Middle frontal gyrus (tissue), 1 donor: Measurements from ENCODE around the gene NEUROD4.
A peak's percentile ranks its signal among the peaks of the same experiment; 100 is the strongest.
"Not testable (repeated sequence)": the region's sequence is repeated elsewhere in the genome, so short reads cannot be mapped to it uniquely, and the experiment has no call there.

Experiments used
- DNase-seq: peaks from one replicate; pipeline ENCODE4 v3.0.0-alpha.2; 2015; ENCODE audit warnings: low spot score; ENCODE audit errors: extremely low spot score

Gene NEUROD4, protein sequence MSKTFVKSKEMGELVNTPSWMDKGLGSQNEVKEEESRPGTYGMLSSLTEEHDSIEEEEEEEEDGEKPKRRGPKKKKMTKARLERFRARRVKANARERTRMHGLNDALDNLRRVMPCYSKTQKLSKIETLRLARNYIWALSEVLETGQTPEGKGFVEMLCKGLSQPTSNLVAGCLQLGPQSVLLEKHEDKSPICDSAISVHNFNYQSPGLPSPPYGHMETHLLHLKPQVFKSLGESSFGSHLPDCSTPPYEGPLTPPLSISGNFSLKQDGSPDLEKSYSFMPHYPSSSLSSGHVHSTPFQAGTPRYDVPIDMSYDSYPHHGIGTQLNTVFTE

DNA sequence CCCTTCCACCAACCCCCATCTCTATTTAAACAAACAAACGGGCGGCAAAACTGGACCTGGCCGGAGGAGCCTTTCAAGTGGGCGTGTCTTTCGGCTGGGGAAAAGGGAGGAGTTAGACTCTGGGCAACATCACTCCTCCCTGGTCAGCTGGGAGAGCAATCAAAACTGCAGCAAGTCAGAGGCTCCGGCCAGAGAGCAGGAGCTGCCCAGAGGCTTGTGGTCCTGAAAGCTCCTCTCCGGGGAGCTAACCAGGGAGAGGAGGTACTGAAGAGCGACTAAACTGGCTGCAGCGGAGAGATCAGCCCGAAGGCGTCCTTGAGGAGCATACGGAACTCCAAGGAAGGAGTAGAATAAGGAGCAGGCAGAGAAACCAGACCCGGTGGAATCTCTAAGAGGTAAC, at the start of gene NEUROD4:
Gene NEUROD4, plus strand, starts transcription at position 191 of the 400 bp plus-strand sequence. CDS start 6,466 bp downstream, outside the sequence.
- DNase-seq, result no peak

DNA sequence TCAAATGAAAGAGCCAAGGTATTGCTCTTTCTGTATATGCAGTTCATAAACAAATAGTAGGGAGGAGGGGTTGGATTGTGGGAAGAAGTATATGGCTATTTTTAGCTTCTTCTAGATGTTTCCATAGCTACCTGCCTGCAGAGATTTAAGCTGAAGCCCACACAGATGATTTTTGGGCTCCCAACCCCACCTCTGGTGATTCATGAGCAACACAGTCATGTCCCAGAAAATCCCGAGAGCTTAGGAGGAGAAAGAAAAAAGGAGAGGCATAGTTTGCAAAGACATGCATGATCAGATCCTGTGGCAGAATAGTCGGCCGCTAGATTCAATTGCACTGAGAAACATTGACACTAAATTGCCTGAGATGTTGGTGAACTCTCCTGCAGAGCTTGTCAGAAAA, 49.0 kb upstream of the NEUROD4 start:
- DNase-seq, result no peak

DNA sequence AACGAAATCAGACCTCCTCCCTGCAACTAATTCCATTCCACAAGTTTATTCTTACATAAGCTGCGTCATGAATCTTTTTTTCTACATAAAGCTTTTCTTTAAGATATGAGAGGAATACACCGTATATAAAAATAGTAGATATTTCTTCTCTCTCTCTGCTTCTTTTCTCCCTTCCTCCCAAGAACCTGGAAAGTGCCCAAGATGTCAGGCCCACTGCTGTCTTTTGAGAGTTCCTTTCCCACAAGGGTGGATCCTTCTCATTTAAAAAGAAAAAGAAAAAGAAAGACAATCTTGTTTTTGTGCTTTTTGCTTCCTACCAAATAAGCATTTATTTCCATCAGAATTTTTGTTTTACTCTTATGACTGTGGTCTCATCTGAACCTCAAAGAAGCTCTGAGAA, 46.2 kb upstream of the NEUROD4 start:
- DNase-seq, result no peak

DNA sequence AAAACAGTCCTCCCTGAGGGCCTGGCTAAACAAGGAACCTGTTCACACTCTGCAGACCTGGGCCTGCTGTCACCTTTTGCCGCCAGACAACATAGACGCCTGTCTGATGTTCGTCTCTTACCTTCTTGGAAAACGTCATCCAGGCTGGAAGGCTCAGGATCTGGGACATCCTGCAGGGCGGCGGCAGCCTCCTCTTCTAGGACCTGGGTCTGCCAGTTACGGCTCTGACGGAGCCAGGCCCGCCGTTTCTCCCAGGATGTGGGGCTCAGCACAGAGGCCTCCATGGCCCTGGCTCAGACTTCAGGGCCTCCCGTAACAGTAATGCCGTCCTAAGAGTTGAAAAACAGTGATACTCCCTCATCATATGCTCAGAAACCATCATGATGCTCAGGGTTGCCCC, 45.5 kb upstream of the NEUROD4 start:
- DNase-seq, result no peak

DNA sequence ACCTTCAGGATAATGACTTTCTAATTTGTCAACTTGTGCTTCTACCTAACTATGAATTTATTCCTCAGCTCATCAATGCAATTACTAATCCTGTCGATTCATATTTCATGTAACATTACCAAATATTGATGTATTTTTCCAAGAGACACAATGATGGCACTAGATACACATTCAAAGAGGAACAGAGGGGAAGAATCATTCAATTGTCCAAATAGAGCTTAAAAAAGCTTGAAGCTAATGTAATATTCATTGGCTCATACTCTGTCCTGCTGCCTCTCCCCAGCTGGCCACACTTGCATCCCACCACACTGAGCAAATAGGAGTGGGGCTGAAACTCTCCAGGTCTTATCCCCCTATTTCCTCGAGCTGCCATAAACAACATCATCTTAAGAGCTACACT, 44.5 kb upstream of the NEUROD4 start:
- no peak for DNase-seq

DNA sequence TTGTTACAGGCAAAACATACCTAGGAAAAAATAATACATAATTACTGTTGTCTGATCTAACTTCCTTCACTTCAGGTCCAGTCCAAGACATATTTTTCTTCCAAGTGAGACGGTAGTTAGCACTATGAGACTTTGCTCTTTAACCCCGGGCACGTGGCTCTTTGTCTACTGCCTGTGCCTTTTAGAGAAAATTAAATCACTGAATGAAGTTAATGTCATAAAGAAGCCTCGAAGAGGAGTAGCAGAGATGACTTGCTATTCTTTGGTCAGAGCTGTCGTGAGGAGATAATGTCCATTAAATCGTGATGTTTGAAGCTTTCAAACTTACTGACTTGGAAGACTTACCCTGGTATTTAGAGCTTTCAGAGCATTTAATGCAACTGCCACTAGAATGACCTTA, 43.9 kb upstream of the NEUROD4 start:
- no peak for DNase-seq

DNA sequence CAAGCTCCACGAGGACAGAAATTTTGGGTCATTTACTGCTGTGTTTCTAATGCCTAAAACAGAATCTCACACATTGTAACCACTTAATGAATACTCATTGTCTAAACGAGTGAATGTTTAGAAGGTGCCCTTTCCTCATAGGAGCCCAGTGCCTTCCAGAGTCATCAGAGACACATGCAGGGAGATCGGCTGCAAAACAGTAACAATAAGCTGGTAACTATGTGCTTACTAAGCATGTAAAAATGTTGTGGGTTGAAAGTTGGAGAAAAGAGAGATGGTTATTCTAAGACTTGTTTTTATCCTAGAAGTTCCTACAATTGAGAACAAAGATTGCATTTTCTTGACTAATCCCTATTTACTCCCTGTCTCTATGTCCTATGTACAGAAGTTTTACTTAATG, 42.6 kb upstream of the NEUROD4 start:
- DNase-seq, result no peak

DNA sequence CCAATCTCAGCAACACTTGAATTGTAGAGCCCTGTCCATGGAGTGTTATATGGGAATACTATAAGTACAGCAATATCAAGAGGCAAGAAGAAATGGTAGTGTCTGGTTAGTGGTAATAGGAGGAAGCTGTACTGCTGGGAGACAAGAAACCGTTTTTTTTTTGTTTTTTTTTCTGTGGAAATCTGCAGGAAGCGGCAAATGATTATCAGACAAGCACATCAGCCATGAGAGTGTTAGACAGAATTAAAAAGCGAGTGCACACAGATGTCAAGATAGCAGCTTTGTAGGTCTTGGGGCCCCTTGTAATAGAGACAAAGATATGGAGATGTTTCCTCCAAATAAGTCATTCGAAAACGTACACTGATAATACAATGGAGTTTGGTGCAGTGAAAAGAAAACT, 41.9 kb upstream of the NEUROD4 start:
- no peak for DNase-seq

DNA sequence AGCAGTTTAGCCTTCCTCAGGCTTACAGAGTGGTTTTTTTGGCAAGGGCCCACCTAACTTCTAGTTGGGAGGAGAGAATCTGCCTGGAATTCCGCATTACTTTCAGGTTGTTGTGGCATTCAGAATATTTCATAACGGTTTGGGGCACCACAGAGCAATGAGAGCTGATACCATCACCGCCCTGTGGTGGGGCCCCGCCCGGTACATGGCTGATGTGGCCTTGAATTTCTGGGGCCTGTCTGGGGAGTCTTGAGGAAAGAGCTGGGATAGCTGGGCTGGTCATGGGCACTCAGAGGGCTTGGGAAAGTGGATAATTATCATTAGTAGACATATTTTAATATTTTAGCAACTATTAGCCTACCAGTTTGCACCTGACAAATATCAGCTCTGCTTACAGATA, 39.4 kb upstream of the NEUROD4 start:
- DNase-seq, result no peak

DNA sequence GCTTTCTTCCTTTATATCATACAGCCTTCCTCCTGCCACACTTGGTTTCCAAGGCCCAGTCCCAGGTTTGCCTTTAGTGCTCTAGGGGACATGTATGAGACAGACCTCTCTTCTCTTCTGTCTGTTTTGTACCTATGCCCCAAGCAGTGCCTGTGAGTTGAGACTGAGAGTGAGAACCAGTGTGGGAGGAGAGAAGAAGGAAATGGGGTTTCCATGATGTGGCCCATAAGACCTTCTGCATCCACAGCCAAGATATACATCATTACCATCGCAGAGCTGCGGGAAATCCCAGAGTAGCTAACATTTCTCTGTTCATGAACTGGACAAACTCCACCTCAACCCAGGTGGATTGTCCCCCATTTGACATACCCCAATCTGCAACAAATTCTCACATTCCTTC, 38.0 kb upstream of the NEUROD4 start:
- no peak for DNase-seq

DNA sequence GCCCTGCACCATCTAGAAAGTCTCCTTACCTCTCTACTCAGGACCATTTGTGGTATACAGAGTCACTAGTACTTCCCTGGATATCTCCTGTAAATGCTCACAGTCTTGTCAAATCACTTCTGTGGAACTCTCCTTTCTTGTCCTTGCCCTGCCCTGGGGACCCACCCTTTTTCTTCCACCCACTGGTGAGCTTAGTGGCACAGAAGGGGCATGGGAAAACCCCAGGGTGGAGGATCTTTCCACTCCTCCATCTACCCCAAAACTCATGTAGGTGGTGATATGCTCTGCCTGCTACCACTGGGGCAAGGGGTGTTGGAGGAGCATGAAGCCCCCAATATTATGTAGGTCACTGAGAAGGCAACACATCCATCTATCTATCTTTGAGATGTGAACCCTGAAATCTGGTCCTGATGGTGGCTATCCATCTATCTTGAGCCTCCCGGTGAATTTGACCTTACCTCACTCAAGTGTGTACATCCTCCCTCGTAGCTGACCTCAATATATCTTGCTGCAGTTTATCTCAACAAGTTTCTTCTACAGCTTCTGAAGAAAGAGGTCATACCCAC, 36.2 kb upstream of the NEUROD4 start:
- no peak for DNase-seq

DNA sequence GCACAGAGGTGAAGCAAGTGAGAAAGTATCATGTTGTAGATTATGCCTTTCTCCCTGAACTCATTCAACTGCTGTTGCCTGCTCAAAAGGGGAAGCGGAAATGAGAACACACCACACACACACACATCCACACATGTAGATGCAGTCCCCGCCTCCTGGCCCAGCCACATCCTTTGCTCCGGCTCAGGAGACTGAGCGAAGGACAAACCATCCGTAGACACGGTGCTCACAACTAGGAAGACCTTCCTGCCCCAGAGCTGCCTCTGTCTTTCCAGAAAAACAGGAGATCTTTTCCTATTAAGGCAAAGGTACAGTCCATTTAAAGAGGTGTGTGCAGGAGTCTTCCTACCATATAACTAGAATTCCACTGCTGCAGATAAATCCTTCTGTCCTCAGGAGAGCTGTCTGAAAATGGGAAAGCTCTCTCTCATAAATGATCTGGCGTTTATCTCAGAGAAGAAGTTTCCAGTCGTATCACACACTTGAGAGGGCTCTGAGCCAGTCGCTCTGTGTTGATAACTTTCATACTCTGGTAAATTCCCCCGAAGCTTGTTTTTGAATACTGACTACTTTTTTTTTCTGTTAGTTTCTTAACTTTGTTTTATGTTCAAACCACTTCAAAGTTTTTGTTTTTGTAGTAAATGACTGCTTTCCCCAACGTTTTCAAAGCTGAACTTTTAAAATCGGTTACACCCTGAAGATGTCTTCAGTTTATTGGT, 35.0 kb upstream of the NEUROD4 start, which contains the start of gene TESPA1:
Gene TESPA1, minus strand, starts transcription at position 105 of the 719 bp plus-strand sequence. CDS start 10,200 bp downstream, outside the sequence.
- no peak for DNase-seq

DNA sequence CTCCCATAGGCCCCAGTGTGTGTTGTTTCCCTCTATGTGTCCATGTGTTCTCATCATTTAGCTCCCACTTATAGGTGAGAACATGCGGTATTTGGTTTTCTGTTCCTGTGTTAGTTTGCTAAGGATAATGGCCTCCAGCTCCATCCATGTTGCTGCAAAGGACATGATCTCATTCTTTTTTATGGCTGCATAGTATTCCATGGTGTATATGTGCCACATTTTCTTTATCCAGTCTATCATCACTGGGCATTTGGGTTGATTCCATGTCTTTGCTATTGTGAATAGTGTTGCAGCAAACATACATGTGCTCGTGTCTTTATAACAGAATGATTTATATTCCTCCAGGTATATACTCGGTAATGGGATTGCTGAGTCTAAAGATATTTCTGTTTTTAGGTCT, 33.0 kb upstream of the NEUROD4 start:
- DNase-seq, result not testable (repeated sequence)

DNA sequence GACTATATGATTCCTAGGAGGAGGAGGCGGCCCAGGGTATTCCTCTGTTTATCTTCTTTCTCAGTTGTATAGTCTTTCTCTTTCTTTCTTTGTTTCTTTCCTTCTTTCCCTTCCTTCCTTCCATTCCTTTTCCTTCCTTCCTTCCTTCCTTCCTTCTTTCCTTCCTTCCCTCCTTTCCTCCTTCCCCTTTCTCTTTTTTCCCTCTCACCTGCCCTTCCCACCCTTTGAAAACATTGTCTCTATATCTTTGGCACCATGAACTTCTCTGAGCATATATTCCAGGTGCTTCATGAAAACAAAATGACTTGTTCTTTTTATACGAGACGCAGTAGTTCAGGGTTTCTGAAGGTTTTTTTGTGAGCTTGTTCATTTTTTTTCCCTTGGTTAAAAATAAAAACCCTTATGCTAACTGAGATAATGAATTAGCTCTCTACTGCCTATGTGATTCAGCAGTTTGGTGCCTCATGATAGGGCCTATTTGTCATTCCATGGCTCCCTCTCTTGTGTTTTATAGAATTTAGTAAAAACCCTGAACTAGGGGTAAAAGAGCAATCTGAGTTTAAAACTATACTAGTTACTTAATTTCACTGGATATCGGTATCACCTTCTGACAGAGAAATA, 32.1 kb upstream of the NEUROD4 start:
- no peak for DNase-seq

DNA sequence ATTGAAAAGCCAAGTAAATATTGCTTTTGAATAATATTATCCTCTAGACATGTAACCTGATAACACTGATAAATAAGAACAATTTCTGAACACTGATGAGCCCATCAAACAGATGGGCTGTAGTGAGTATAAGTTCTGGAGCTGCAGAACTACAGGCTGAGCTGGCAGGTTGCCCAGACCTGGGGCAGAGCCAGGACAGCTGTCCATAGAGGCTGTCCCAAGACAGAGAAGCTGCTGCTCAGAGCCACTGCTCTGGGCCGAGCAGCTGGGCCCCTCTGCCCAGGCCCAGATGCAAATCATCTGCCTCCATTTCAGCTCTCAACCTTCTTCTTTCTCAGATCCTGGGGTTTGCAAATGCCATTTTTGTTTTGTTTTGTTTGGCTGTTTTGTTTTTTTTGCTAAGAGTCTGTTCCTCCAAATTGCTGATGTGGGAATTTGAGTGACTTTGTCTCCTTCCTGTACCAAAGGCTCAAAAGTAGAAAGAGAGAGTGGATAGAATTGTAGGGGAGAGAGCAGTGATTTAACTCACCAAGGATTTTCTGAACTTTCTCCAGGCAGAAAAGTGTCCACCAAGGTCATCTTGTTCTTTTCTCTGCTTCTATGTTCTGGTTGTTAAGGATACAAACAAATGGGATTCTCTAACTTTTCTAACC, 31.2 kb upstream of the NEUROD4 start:
- DNase-seq, result peak; percentile 73

DNA sequence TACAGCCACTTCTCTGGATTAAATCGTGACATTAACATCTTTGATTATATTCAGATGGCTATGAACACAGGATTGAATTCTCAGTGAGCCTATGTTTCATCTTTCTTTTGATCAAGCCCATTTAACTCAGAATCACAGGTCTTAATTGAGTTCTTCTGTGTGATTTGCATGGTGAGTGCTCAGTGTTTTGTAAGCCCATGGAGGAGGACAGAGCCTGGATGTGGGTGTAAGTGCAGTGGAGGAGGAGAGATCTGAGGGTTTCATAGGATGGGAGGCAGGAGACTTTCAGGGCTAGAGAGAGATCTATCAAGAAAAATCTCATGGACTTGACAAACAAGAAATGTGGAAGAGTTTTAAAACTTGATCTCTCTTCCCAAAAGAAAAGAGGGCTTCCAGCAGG, 29.9 kb upstream of the NEUROD4 start:
- DNase-seq, result no peak

DNA sequence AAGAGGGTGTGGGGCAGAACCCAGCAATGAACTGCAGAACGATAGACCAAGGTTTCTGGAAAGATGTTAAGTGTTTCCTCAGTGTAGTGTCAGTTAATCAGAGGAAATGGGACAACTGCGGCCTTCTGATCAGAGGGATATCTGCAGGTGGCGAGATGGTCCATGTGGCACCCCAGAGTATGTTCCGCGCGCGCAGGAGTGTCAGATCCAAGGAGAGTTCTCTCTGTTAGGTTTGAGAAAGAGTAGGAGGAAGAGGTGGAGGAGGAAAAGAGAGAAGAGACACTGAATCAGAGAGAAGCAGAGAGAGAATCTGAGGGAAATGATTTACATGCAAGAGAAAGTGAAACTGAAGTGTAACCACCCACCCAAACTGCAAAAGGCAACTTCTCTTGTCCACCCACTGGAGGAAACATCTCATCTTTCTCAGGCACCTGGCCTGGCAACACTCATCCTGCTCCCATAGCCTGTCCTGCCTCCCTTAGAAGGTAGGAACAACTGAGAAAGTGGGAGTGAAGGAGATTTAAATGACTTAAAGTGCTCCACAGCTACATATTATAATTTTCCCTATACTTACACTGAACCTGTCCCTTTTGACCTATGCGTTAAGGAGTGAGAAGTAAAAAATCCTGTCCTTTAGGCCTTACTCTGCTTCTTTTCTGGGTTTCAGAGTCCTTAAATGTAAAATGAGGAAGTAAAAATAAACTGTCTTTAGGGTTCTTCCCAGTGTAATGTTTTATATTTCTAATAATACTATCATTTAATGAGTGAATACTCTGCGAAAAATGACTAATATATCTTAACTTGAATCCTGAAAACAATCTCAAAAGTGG, 28.4 kb upstream of the NEUROD4 start:
- DNase-seq, result no peak

DNA sequence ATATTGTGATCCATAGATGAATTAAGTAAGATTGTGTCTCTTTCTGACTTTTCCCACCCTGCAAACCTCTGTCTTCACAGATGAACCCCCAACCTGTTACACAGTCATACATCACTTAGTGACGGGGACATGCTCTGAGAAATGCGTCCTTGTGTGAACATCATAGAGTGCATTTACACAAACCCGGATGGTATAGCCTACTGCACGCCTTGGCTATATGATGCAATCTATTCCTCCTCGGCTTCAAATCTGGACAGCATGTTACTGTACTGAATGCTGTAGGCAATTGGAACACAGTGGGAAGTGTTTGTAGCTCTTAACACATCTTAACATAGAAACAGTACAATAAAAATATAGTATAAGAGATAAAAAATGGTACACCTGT, 27.8 kb upstream of the NEUROD4 start:
- DNase-seq, result no peak

DNA sequence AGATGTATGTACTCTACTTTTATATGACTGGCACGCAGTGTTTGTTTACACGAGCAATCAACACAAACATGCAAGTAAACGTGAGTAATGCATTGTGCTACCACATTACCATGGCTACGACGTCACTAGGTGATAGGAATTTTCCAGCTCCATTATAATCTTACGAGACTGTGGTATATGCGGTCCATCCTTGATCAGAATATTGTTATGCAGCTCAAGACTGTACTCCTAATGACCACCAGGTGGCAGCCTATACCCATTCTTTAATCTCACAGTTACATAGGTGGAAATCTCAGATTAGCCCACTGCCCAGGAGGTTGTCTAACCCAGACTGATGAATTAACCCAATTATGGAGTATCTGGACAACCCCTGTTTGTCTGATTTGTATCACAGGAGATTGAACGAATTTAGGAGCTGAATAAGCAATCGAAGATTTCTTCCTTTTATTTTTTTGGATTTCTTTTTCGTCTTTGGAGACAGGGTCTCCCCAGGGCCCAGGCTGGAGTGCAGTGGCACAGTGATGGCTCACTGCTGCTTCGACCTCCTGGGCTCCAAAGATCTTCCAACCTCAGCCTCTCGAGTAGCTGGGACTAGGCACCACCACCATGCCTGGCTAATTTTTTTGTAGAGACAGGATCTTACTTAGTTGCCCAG, 26.5 kb upstream of the NEUROD4 start:
- DNase-seq, result peak; percentile 75

DNA sequence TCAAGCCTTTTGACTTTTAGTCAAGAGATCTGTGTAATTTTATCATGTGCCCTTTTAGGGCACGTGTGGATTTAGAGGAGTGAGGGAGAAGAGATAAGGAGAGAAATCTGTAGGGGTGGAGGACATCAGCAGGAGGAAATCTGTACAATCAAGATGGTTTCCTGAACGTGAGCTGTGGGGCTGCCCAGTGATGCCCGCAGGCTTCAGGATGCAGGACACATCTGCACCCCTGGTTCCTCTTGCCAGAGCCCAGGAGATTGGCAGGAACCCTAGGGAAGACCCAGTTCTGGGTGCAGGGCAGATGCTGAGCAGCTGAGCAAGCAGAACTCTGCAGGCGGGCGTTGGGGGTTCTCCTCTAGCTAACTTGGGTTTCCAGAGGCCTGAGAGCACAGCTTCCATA, 23.6 kb upstream of the NEUROD4 start:
- no peak for DNase-seq
